HepG2 (cell line): ENCODE measurements around the gene C9. TPM values are rescaled to one million over a fixed set of nuclear protein-coding genes. Genes with fewer than 3 reads are reported as not detected.

Source experiments
- ATAC-seq: fragments of 200-7000 bp; cut with Tn5 transposase; 3 replicates; pipeline ENCODE4 v1.9.1; 2020; ENCODE audit warnings: mild to moderate bottlenecking, moderate library complexity
- Bru-seq: library from RNA; stranded (reverse); fragments of 400-500 nt; gene quantifications from one replicate; lab custom pipeline; 2021; lab: Mats Ljungman, UMichigan
- BruChase-seq, 2 experiments: library from RNA; stranded (reverse); fragments of 400-500 nt; gene quantifications; one replicate each; lab custom pipeline; 2021; lab: Mats Ljungman, UMichigan
- BruUV-seq: library from RNA; stranded (reverse); fragments of 400-500 nt; replicated peaks from 2 replicates; lab custom pipeline; 2021; lab: Mats Ljungman, UMichigan
- CTCF ChIA-PET: fragments of 300-600 bp; formaldehyde crosslinking; extraction: SDS; loops from one replicate; lab custom pipeline; 2021; ENCODE audit warnings: low total read pairs, inconsistent platforms, low intra/inter-chr PET ratio; lab: Yijun Ruan, JAX
- POLR2A ChIA-PET: fragments of 350-600 bp; sonication (Branson Sonifier 250); formaldehyde crosslinking; loops from one replicate; lab custom pipeline; 2020; ENCODE audit warnings: antibody characterized with exemption, inconsistent platforms; lab: Yijun Ruan, JAX
- DNase-seq: peaks from one replicate; pipeline ENCODE4 v3.0.0-alpha.2; 2015; ENCODE audit warnings: low spot score
- FAIRE-seq: peaks from 3 replicates; lab custom pipeline; 2011; peaks lifted over from hg19 to GRCh38; lab: Jason Lieb, UNC
- H2AFZ ChIP-seq: one replicate; pipeline ENCODE4 v1.6.1; 2011; ENCODE audit warnings: low read length, inconsistent platforms
- H3K27ac ChIP-seq: fragments of 300-600 bp; 3 replicates; pipeline ENCODE4 v1.8.0; 2011; ENCODE audit warnings: mixed run types, mild to moderate bottlenecking, mixed read lengths, low read length, inconsistent platforms; ENCODE audit not compliant: insufficient read depth; ENCODE audit errors: extremely low read length
- H3K27me3 ChIP-seq, 2 experiments: fragments of 200-600 bp in 1 of 2; 2 replicates in 1 of 2; 3 replicates in 1 of 2; pipeline versions ENCODE4 v1.6.0 to v1.8.0; 2011; ENCODE audit warnings: low read length in 2 of 2, mild to moderate bottlenecking in 2 of 2, moderate library complexity in 2 of 2, inconsistent platforms in 1 of 2; ENCODE audit not compliant: insufficient read depth in 2 of 2, control insufficient read depth in 1 of 2
- H3K36me3 ChIP-seq, 2 experiments: fragments of 200-600 bp in 1 of 2; replicated peaks in 1 of 2; 2 replicates in 1 of 2; 3 replicates in 1 of 2; pipeline versions ENCODE4 v1.5.1 to v1.8.0; 2011; ENCODE audit warnings: low read length in 2 of 2, inconsistent platforms in 1 of 2; ENCODE audit not compliant: insufficient read depth in 2 of 2, control insufficient read depth in 1 of 2
- H3K4me1 ChIP-seq: 2 replicates; pipeline ENCODE4 v1.5.1; 2012; ENCODE audit warnings: low read length, inconsistent platforms; ENCODE audit not compliant: insufficient read depth
- H3K4me2 ChIP-seq: 2 replicates; pipeline ENCODE4 v1.6.0; 2011; ENCODE audit warnings: low read depth, low read length, inconsistent platforms
- H3K4me3 ChIP-seq, 3 experiments: fragments of 200-600 bp in 1 of 3; sonication (generic), shearing (Covaris generic) in 1 of 3; replicated peaks in 1 of 3; 2 replicates each; pipeline ENCODE4 v1.5.1; 2011 to 2016; ENCODE audit warnings: low read length in 3 of 3, inconsistent platforms in 2 of 3, low read depth in 2 of 3, mild to moderate bottlenecking in 2 of 3, control low read depth in 1 of 3, mixed read lengths in 1 of 3; ENCODE audit not compliant: insufficient read depth in 1 of 3
- H3K79me2 ChIP-seq: one replicate; pipeline ENCODE4 v1.6.1; 2011; ENCODE audit warnings: low read length, inconsistent platforms; ENCODE audit not compliant: insufficient read depth
- H3K9ac ChIP-seq: 2 replicates; pipeline ENCODE4 v1.6.0; 2011; ENCODE audit warnings: mild to moderate bottlenecking, low read depth, low read length, inconsistent platforms; ENCODE audit not compliant: insufficient read depth
- H3K9me3 ChIP-seq: 2 replicates; pipeline ENCODE4 v1.5.1; 2012; ENCODE audit warnings: mild to moderate bottlenecking, low read length
- H4K20me1 ChIP-seq: 2 replicates; pipeline ENCODE4 v1.6.0; 2011; ENCODE audit warnings: inconsistent platforms, mild to moderate bottlenecking, low read length, moderate library complexity; ENCODE audit not compliant: insufficient read depth
- EHMT2 ChIP-seq: fragments of 200-600 bp; sonication (generic); IDR thresholded peaks from 2 replicates; pipeline ENCODE4 v1.7.0; 2017; ENCODE audit warnings: antibody characterized with exemption, low read depth, low read length, borderline replicate concordance
- KLF6 ChIP-seq: IDR thresholded peaks from 2 replicates; pipeline ENCODE4 v1.8.0; 2016; ENCODE audit warnings: missing biosample characterization, missing genetic modification reagents
- SATB2 ChIP-seq: sonication (generic); formaldehyde crosslinking; IDR thresholded peaks from 2 replicates; pipeline ENCODE4 v1.5.0; 2020; ENCODE audit warnings: missing genetic modification reagents
- STAT5B ChIP-seq: sonication (generic); formaldehyde crosslinking; IDR thresholded peaks from 2 replicates; pipeline ENCODE4 v1.4.0; 2020; ENCODE audit warnings: missing genetic modification reagents
- TRAFD1 ChIP-seq: sonication (generic); formaldehyde crosslinking; IDR thresholded peaks from 2 replicates; pipeline ENCODE4 v1.5.1; 2020; ENCODE audit warnings: missing genetic modification reagents, mild to moderate bottlenecking, borderline replicate concordance
- ZBTB37 ChIP-seq: sonication (generic); formaldehyde crosslinking; IDR thresholded peaks from 2 replicates; pipeline ENCODE4 v1.4.0; 2020; ENCODE audit warnings: mild to moderate bottlenecking, missing genetic modification reagents
- ZHX1 ChIP-seq: sonication (generic); formaldehyde crosslinking; IDR thresholded peaks from 2 replicates; pipeline ENCODE4 v1.8.1; 2022; ENCODE audit warnings: low read depth, mild to moderate bottlenecking, missing genetic modification reagents
- ZNF3 ChIP-seq: IDR thresholded peaks from 2 replicates; pipeline ENCODE4 v1.7.0; 2017; ENCODE audit warnings: inconsistent platforms
- ZNF562 ChIP-seq: sonication (generic); formaldehyde crosslinking; IDR thresholded peaks from 2 replicates; pipeline ENCODE4 v1.8.0; 2022; ENCODE audit warnings: missing genetic modification reagents, borderline replicate concordance
- ZNF580 ChIP-seq: IDR thresholded peaks from 2 replicates; pipeline ENCODE4 v1.6.1; 2016; ENCODE audit warnings: low read depth, borderline replicate concordance
- ZNF616 ChIP-seq: sonication (generic); formaldehyde crosslinking; IDR thresholded peaks from 2 replicates; pipeline ENCODE4 v1.5.0; 2020; ENCODE audit warnings: low read depth, mild to moderate bottlenecking, missing genetic modification reagents
- ZNF747 ChIP-seq: sonication (generic); formaldehyde crosslinking; IDR thresholded peaks from 2 replicates; pipeline ENCODE4 v1.8.1; 2023; ENCODE audit warnings: missing genetic modification reagents, mild to moderate bottlenecking, borderline replicate concordance
- ZZZ3 ChIP-seq: sonication (generic); formaldehyde crosslinking; IDR thresholded peaks from 2 replicates; pipeline ENCODE4 v1.4.0; 2020; ENCODE audit warnings: missing genetic modification reagents, mild to moderate bottlenecking, borderline replicate concordance
- WGBS: methylation state at CpG from one replicate; pipeline ENCODE4 v1.1.6; 2017; ENCODE audit warnings: low lambda C conversion rate; 5-methylcytosine and 5-hydroxymethylcytosine counted together
- in situ Hi-C: cut with HindIII; loops from 2 replicates; pipeline ENCODE4 v1.10.0; 2017; ENCODE audit warnings: low pct_unique_long_range_greater_than_20kb; ENCODE audit not compliant: extremely low pct_ligation_motif_present
- intact Hi-C: fragments of 100-400 bp; cut with micrococcal nuclease; formaldehyde crosslinking; loops from one replicate; pipeline ENCODE4 v1.10.0; 2022; ENCODE audit not compliant: unreplicated experiment
- long read RNA-seq, 2 experiments: library from RNA in 1 of 2; library from polyadenylated mRNA in 1 of 2; stranded (forward) in 1 of 2; unstranded in 1 of 2; transcript quantifications; one replicate each; pipeline ENCODE4 v2.0.0, GENCODE V29; 2019 to 2022
- polyA minus RNA-seq, 3 experiments: library from RNA; depleted of rRNA, polyadenylated mRNA; stranded (reverse); fragments of >200 nt; gene quantifications; 2 replicates each; pipeline ENCODE4 v1.2.3, GENCODE V29; 2011; ENCODE audit warnings: low replicate concordance in 1 of 3
- polyA plus RNA-seq, 8 experiments: library from polyadenylated mRNA; depleted of rRNA in 3 of 8; stranded (reverse) in 7 of 8; unstranded in 1 of 8; fragments of >200 nt; fragmentation: Illumina TruSeq in 4 of 8; extraction: Trizol in 4 of 8; gene quantifications; 2 replicates each; pipeline versions ENCODE4 v1.2.1 to v1.2.3, GENCODE V29; 2011 to 2016; ENCODE audit warnings: low read depth in 4 of 8, missing spikeins in 1 of 8, mixed read lengths in 1 of 8; ENCODE audit not compliant: insufficient read depth in 1 of 8
- total RNA-seq, 5 experiments: library from RNA; depleted of rRNA; stranded (reverse); fragments of >200 nt; fragmentation: Illumina TruSeq; extraction: Trizol; gene quantifications; 2 replicates each; pipeline ENCODE4 v1.2.3, GENCODE V29; 2016; ENCODE audit warnings: low read depth in 1 of 5

Gene C9
- not detected in 2 replicates for total RNA-seq (2016; rRNA removed; fragmentation: Illumina TruSeq; extraction: Trizol)
- not detected in 2 replicates for total RNA-seq (2016; cell fraction: cytosol; rRNA removed; fragmentation: Illumina TruSeq; extraction: Trizol; ENCODE audit: low read depth)
- not detected in 2 replicates for total RNA-seq (2016; cell fraction: insoluble cytoplasmic fraction; rRNA removed; fragmentation: Illumina TruSeq; extraction: Trizol)
- total RNA-seq (2016; cell fraction: membrane; rRNA removed; fragmentation: Illumina TruSeq; extraction: Trizol): not detected in 2 replicates
- total RNA-seq (2016; cell fraction: nucleus; rRNA removed; fragmentation: Illumina TruSeq; extraction: Trizol): not detected in 2 replicates
- polyA plus RNA-seq (2011; rRNA removed): not detected in 2 replicates
- not detected in 2 replicates for polyA plus RNA-seq (2011; cell fraction: cytosol; rRNA removed)
- not detected in 2 replicates for polyA plus RNA-seq (2011; cell fraction: nucleus; rRNA removed)
- polyA plus RNA-seq (2012): not detected in 2 replicates
- not detected in 2 replicates for polyA plus RNA-seq (2016; cell fraction: cytosol; fragmentation: Illumina TruSeq; extraction: Trizol; ENCODE audit: low read depth)
- polyA plus RNA-seq (2016; cell fraction: insoluble cytoplasmic fraction; fragmentation: Illumina TruSeq; extraction: Trizol; ENCODE audit: low read depth): not detected in 2 replicates
- not detected in 2 replicates for polyA plus RNA-seq (2016; cell fraction: membrane; fragmentation: Illumina TruSeq; extraction: Trizol; ENCODE audit: low read depth)
- not detected in 2 replicates for polyA plus RNA-seq (2016; cell fraction: nucleus; fragmentation: Illumina TruSeq; extraction: Trizol; ENCODE audit: insufficient read depth, low read depth)
- polyA minus RNA-seq (2011; rRNA and poly(A)+ RNA removed; ENCODE audit: low replicate concordance): not detected in 2 replicates
- polyA minus RNA-seq (2011; cell fraction: cytosol; rRNA and poly(A)+ RNA removed): not detected in 2 replicates
- not detected in 2 replicates for polyA minus RNA-seq (2011; cell fraction: nucleus; rRNA and poly(A)+ RNA removed)
- Bru-seq, nascent RNA: percentile 8 among the genes with signal in this experiment
- BruChase-seq, experiment 1, labeled RNA remaining after a 6-hour chase: percentile 14 among the genes with signal in this experiment
- percentile 16 among the genes with signal in this experiment for BruChase-seq, experiment 2, labeled RNA remaining after a 2-hour chase
- long read RNA-seq, experiment 1: 0 reads
- long read RNA-seq, experiment 2: 0 reads

GRCh38 chr5:39364367-39364766 is at the start of gene C9:
Gene C9 (minus strand): TSS chr5:39364495. CDS start chr5:39364464, 31 bp downstream.
- H3K36me3 ChIP-seq: no peaks in the 10 kb centered on the region
- POLR2A ChIA-PET: no interaction called here
- H3K9ac ChIP-seq: no peak within 1 kb of the TSS
- no peak within 1 kb of the TSS for H3K27ac ChIP-seq
- CTCF ChIA-PET: no interaction called here
- H2AFZ ChIP-seq: no peak within 1 kb of the TSS
- FAIRE-seq (no peak), ATAC-seq (no peak; the same call in 2 of the 3 replicates), DNase-seq (no peak)
- BruUV-seq: no TSS peak
- no peak within 1 kb of the TSS for H3K4me3 ChIP-seq
- H3K27me3 ChIP-seq: no peaks in the 10 kb centered on the region
- intact Hi-C loops (loop anchor here (10.0 kb wide), 1 partner anchor 150 kb away; the partner anchor contains the start of gene FYB1), in situ Hi-C loops (no loop called here)
- H3K9me3 ChIP-seq: no peaks in the 10 kb centered on the region
- no peaks in the 10 kb centered on the region for H4K20me1 ChIP-seq
- no peaks in the 10 kb centered on the region for H3K4me1 ChIP-seq
- TF ChIP-seq STAT5B (CRISPR knock-in tag) (no peak), ZHX1 (CRISPR knock-in tag) (no peak), EHMT2 (no peak), ZBTB37 (CRISPR knock-in tag) (no peak), ZNF580 (CRISPR knock-in tag) (no peak), ZNF747 (CRISPR knock-in tag) (no peak), SATB2 (CRISPR knock-in tag) (no peak), KLF6 (CRISPR knock-in tag) (no peak), TRAFD1 (no peak), ZNF562 (CRISPR knock-in tag) (no peak), ZNF3 (CRISPR knock-in tag) (no peak), ZZZ3 (no peak), ZNF616 (no peak)
- no peaks in the 10 kb centered on the region for H3K79me2 ChIP-seq
- H3K4me2 ChIP-seq: no peak within 1 kb of the TSS
- WGBS: 27% methylated on average over 6 of the region's 6 CpGs
